SK-N-SH treated with all-trans-retinoic acid at 6 μM for 48 hours (cell line): ENCODE measurements around the gene GTF2F2.

Experiments
- ATAC-seq: fragments of 200-7000 bp; cut with Tn5 transposase; 3 replicates; pipeline ENCODE4 v1.9.1; 2020; ENCODE audit warnings: mild to moderate bottlenecking, moderate library complexity
- ARNTL ChIP-seq: fragments of 450-650 bp; formaldehyde crosslinking; IDR thresholded peaks from 2 replicates; pipeline ENCODE4 v1.5.0; 2020; ENCODE audit warnings: low read depth, mild to moderate bottlenecking, moderate library complexity, borderline replicate concordance
- CSDC2 ChIP-seq: fragments of 250-450 bp; sonication (Bioruptor Pico); IDR thresholded peaks from 2 replicates; pipeline ENCODE4 v1.5.0; 2020; ENCODE audit warnings: mild to moderate bottlenecking, moderate library complexity
- CSRNP3 ChIP-seq: fragments of 250-450 bp; sonication (Bioruptor Pico); IDR thresholded peaks from 2 replicates; pipeline ENCODE4 v1.5.1; 2021; ENCODE audit warnings: mild to moderate bottlenecking, moderate library complexity
- ESRRG ChIP-seq: fragments of 250-450 bp; sonication (Bioruptor Pico); IDR thresholded peaks from 2 replicates; pipeline ENCODE4 v1.6.1; 2021; ENCODE audit warnings: mild to moderate bottlenecking
- GLIS3 ChIP-seq: fragments of 250-450 bp; sonication (Bioruptor Pico); IDR thresholded peaks from 2 replicates; pipeline ENCODE4 v1.5.0; 2020; ENCODE audit warnings: mild to moderate bottlenecking, moderate library complexity
- OSR1 ChIP-seq: fragments of 250-450 bp; sonication (Bioruptor Pico); IDR thresholded peaks from 2 replicates; pipeline ENCODE4 v1.8.0; 2022; ENCODE audit warnings: moderate library complexity, mild to moderate bottlenecking, inconsistent platforms
- PATZ1 ChIP-seq: fragments of 250-450 bp; sonication (Bioruptor Pico); IDR thresholded peaks from 2 replicates; pipeline ENCODE4 v1.8.0; 2020; ENCODE audit warnings: mild to moderate bottlenecking, moderate library complexity, borderline replicate concordance
- POU6F1 ChIP-seq: fragments of 250-450 bp; sonication (Bioruptor Pico); IDR thresholded peaks from 2 replicates; pipeline ENCODE4 v1.8.0; 2021; ENCODE audit warnings: low read depth, mild to moderate bottlenecking, moderate library complexity, borderline replicate concordance
- PPARA ChIP-seq: fragments of 250-450 bp; sonication (Bioruptor Pico); IDR thresholded peaks from 2 replicates; pipeline ENCODE4 v1.5.0; 2020; ENCODE audit warnings: mild to moderate bottlenecking, borderline replicate concordance
- RARB ChIP-seq: fragments of 250-450 bp; sonication (Bioruptor Pico); IDR thresholded peaks from 2 replicates; pipeline ENCODE4 v1.8.0; 2021; ENCODE audit warnings: mild to moderate bottlenecking, moderate library complexity
- SNAI2 ChIP-seq: fragments of 250-450 bp; sonication (Bioruptor Pico); IDR thresholded peaks from 2 replicates; pipeline ENCODE4 v1.5.0; 2020; ENCODE audit warnings: mild to moderate bottlenecking, moderate library complexity
- TCF4 ChIP-seq: fragments of 250-450 bp; sonication (Bioruptor Pico); IDR thresholded peaks from 2 replicates; pipeline ENCODE4 v1.8.0; 2021; ENCODE audit warnings: mild to moderate bottlenecking, moderate library complexity, borderline replicate concordance
- TOX ChIP-seq: fragments of 250-450 bp; sonication (Bioruptor Pico); IDR thresholded peaks from 2 replicates; pipeline ENCODE4 v1.8.0; 2021; ENCODE audit warnings: mild to moderate bottlenecking, moderate library complexity, borderline replicate concordance
- TSHZ2 ChIP-seq: fragments of 250-450 bp; sonication (Bioruptor Pico); IDR thresholded peaks from 2 replicates; pipeline ENCODE4 v1.5.0; 2020; ENCODE audit warnings: mild to moderate bottlenecking, moderate library complexity
- ZC3H10 ChIP-seq: fragments of 250-450 bp; sonication (Bioruptor Pico); IDR thresholded peaks from 2 replicates; pipeline ENCODE4 v1.5.1; 2021; ENCODE audit warnings: mild to moderate bottlenecking, moderate library complexity
- ZNF565 ChIP-seq: fragments of 450-650 bp; formaldehyde crosslinking; conservative IDR thresholded peaks from 2 replicates; pipeline ENCODE4 v1.5.0; 2020; ENCODE audit warnings: low read depth, mild to moderate bottlenecking, moderate library complexity
- ZNF70 ChIP-seq: fragments of 450-650 bp; formaldehyde crosslinking; IDR thresholded peaks from 2 replicates; pipeline ENCODE4 v1.5.0; 2020; ENCODE audit warnings: mild to moderate bottlenecking, moderate library complexity
- ZNF8 ChIP-seq: fragments of 450-650 bp; formaldehyde crosslinking; IDR thresholded peaks from 2 replicates; pipeline ENCODE4 v1.5.0; 2020; ENCODE audit warnings: mild to moderate bottlenecking, moderate library complexity

Gene GTF2F2

GRCh38 chr13:45314822-45315221 is 194.5 kb downstream of the GTF2F2 start (continued):
- TF ChIP-seq CSRNP3 (CRISPR knock-in tag) (no peak), ZNF565 (no peak)
- TF ChIP-seq, all 23 proteins: peak for 0

- no peak for TF ChIP-seq ARNTL (CRISPR knock-in tag)
- no peak for TF ChIP-seq ESRRG (CRISPR knock-in tag)
- no peak for ATAC-seq
These were observed 195.3 kb downstream of the GTF2F2 start for GRCh38 chr13:45315520-45316167.

- no peak for TF ChIP-seq TCF4 (CRISPR knock-in tag)
- no peak for TF ChIP-seq ZNF70 (CRISPR knock-in tag)
- no peak for TF ChIP-seq TOX (CRISPR knock-in tag)
- TF ChIP-seq ESRRG (CRISPR knock-in tag) = no peak
- no peak for TF ChIP-seq GLIS3 (CRISPR knock-in tag)
- TF ChIP-seq PATZ1 (CRISPR knock-in tag) = no peak
- ATAC-seq = no peak
These were observed 196.0 kb downstream of the GTF2F2 start for GRCh38 chr13:45316338-45316737.

- no peak for ATAC-seq
- TF ChIP-seq ZC3H10 (CRISPR knock-in tag) = no peak
- TF ChIP-seq SNAI2 (CRISPR knock-in tag) = no peak
- TF ChIP-seq TOX (CRISPR knock-in tag) = no peak
- TF ChIP-seq ZNF565 = no peak
These were observed 196.7 kb downstream of the GTF2F2 start for GRCh38 chr13:45316996-45317395.

- TF ChIP-seq RARB (CRISPR knock-in tag) = no peak
- TF ChIP-seq ZNF565 = no peak
- TF ChIP-seq ARNTL (CRISPR knock-in tag) = no peak
- no peak for TF ChIP-seq ESRRG (CRISPR knock-in tag)
- no peak for TF ChIP-seq TSHZ2
- no peak for TF ChIP-seq SNAI2 (CRISPR knock-in tag)
- no peak for TF ChIP-seq CSRNP3 (CRISPR knock-in tag)
- TF ChIP-seq CSDC2 (CRISPR knock-in tag) = no peak
- TF ChIP-seq GLIS3 (CRISPR knock-in tag) = no peak
- TF ChIP-seq ZC3H10 (CRISPR knock-in tag) = no peak
- TF ChIP-seq TOX (CRISPR knock-in tag) = no peak
- no peak for TF ChIP-seq OSR1 (CRISPR knock-in tag)
- no peak for TF ChIP-seq PPARA (CRISPR knock-in tag)
- no peak for TF ChIP-seq ZNF8 (CRISPR knock-in tag)
- TF ChIP-seq POU6F1 (CRISPR knock-in tag) = no peak
- no peak for TF ChIP-seq TCF4 (CRISPR knock-in tag)
- no peak for TF ChIP-seq ZNF70 (CRISPR knock-in tag)
These were observed 200.7 kb downstream of the GTF2F2 start for GRCh38 chr13:45320876-45321629.

More at GRCh38 chr13:45320876-45321629, 200.7 kb downstream of the GTF2F2 start:
- ATAC-seq = no peak
